ENCODE results near the gene INPP5D.
A peak's percentile ranks its signal among the peaks of the same experiment; 100 is the strongest.

INPP5D gene

GRCh38 chr2:233209533-233210171 is 149.5 kb downstream of the INPP5D start:
- no peak for DNase-seq (ENCODE audit: low spot score)

DNA sequence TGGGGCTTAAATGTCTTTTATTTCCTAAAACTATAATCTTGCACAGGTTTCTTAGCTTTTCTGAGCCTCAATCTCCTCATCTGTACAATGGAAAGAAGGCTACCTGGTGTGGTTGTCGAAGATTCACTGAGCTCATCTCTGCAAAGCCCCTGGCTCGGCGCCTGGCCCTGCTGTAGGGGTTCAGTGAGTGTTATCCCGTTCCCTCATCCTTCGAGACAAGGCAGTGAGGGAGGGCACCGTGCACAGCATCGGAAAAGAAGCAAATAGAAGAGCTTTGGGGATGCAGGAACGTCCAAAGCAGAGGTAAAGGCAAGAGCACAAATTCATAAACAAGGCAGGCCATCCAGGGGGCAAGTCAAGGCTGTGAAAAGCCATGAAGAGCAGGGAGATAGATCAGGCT is 150.1 kb downstream of the INPP5D start:
- no peak for DNase-seq (ENCODE audit: low spot score)

DNA sequence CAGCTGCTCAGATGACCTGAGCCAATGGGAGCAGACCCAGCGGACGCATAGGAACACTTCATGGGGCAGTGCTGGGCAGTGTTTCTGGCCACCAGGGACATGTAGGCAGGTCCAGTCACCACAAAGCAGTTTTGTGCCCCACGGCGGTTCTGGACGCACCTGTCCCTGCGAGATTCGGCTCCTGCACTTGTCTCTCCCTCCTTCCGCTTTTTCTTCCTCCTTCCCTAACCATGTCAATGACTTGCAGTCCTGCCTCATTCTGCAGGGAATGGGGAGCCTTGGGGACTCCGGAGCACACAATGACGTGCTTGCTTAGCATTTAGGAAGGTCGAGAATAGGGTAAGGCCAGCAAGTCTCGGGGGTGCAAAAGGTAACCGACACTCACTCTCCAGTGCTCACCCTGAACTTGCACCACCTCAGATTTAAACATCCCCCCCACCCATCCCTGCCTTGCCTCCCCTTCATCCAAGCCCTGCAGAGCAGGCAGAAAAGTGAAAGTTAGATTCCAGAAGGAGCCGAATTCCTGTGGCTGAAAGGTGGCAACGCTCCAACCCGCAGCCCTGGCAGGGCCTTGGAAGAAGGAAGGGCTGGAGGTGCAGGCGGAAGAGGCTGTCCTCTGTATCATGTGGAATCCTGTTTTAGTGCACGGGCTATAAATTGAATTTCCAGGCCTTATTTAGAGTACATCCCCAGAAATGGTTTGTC is 150.9 kb downstream of the INPP5D start:
- DNase-seq (ENCODE audit: low spot score) = peak; percentile 91

- no peak for DNase-seq (ENCODE audit: low spot score)
Measured at GRCh38 chr2:233211548-233211895, 151.4 kb downstream of the INPP5D start.

- DNase-seq (ENCODE audit: low spot score) = no peak
Measured at GRCh38 chr2:233213011-233213410, 152.9 kb downstream of the INPP5D start.

- no peak for DNase-seq (ENCODE audit: low spot score)
Measured at GRCh38 chr2:233213975-233214374, 153.8 kb downstream of the INPP5D start.

GRCh38 chr2:233217892-233218377 is 157.8 kb downstream of the INPP5D start:
- DNase-seq (ENCODE audit: low spot score) = no peak

DNA sequence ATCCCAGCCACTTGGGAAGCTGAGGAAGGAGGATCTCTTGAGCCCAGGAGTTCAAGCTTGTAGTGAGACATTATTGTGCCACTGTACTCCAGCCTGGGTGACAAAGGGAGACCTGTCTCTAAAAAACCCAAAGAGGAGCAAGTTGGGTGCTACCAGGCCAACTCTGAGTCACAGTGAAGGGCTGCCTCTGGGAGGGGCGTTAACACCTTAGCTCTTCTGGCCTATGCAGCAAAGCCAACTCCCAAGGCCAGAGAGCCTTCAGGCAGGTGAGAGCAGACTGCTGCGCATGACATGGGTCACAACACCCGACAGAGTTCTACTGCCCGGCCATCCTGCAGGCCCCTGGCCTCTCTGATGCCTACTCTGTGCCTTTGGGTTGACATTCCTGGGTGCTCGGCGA is 158.7 kb downstream of the INPP5D start:
- DNase-seq (ENCODE audit: low spot score) = no peak

GRCh38 chr2:233219848-233220247 is 159.7 kb downstream of the INPP5D start:
- no peak for DNase-seq (ENCODE audit: low spot score)

- no peak for DNase-seq (ENCODE audit: low spot score)
Measured at GRCh38 chr2:233221378-233222063, 161.4 kb downstream of the INPP5D start.

DNA sequence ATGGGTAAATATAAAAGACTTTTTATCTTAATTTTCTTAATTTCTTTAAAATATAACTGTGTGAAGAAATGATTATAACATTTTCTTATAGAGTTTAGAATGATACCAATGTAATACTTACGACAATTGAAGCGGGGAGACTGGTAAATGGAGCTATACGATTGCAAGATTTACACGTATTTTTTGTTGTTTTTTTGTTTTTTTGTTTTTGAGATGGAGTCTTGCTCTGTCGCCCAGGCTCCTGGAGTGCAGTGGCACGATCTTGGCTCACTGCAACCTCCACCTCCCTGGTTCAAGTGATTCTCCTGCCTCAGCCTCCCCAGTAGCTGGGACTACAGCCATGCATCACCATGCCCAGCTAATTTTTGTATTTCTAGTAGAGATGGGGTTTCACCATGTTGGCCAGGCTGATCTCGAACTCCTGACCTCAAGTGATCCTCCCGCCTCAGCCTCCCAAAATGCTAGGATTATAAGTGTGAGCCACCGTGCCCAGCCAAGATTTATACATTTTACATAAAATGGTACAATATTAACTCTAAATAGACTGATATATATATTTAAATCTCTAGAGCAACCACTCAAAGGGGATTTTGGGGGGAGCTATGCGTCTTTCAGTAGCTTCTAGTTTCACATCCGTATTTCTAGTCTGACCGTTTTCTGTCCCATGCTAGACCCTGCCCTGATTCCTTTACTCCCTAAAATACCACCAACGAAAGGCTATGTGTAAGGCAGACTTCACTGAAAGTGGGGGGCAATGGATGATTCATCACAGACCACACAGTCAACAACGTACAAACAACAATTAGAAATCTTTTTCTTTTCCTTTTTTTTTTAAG is 163.1 kb downstream of the INPP5D start:
- no peak for DNase-seq (ENCODE audit: low spot score)

- DNase-seq (ENCODE audit: low spot score) = no peak
Measured at GRCh38 chr2:233225230-233226068, 165.3 kb downstream of the INPP5D start.

DNA sequence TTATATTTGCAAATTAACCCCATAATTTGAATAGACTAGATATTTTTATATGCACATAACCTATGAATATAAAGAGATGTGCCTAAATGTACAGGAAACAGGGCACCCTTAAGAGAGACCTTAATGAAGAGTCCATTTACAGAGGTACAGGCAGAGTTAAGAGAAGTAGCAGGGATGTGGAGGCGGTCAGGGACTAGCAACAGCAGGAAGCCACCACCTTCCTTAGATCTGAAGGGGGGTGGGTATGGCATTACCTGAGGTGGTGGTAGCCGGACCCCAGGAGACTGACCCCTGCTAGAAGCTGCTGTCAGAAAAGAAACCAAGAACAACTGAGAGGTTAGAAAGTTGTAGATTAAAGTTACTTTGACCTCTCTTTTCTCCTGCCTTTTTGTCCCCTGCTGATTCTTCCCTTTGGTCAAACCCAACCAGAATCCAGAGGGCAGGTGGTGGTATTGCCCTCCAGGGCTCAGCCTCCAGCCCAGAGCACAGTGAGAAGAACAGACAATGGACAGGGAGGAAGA is 166.4 kb downstream of the INPP5D start:
- no peak for DNase-seq (ENCODE audit: low spot score)

DNA sequence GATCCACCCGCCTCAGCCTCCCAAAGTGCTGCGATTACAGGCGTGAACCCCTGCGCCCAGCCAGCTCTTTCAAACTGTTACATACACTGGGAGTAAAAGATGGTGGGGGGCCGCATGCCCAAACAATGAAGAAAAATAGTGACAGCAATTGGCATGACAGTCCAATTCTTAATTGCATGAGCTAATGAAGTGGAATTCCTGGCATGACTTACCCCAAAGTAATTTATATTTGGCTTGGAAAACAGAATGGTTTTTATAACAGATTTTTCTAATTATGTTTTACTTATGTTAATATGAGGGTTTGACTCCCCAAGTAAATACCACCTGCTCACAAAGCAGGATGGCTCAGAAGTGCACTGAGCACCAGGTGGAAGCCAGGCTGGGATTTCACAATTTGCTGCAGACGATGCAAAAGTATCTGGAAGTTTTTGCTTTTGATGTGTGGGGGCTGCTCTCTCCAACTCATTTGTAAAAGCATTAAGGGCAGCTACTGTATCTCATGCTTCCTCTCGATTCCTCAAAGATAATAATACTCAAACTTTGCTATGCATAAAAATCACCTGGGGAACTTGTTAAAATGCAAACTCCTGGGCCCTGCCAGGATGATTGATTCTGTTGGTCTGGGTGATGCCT is 167.3 kb downstream of the INPP5D start:
- no peak for DNase-seq (ENCODE audit: low spot score)

GRCh38 chr2:233228376-233228775 is 168.2 kb downstream of the INPP5D start:
- no peak for DNase-seq (ENCODE audit: low spot score)

DNA sequence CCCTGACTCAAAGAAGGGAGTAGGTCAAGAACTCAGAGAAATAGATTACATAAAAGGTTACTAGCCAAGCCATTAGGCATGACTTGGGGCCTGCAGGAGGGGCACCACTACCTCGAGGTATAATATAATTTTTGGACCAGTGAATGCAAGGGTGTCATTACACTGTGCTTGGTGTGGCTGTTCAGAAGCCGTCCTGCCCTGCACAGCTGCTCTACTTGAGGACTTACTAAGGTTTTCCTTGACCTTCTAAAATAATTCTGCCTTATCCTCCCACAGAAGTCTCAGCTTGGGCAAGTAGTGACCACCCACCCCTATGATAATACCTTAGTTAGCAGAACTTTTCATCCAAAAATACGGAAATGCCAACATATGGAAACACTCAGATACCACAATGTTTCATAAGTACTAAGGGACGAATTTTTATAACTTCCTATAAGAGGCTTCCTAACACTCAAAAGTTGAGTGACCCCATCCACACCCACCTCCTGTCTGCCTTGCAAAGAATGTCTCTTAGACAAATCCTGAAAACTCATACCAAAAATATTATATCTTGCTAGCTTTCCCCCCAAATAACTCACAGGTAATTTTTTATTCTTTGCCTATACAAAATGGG is 173.6 kb downstream of the INPP5D start:
- no peak for DNase-seq (ENCODE audit: low spot score)

- no peak for DNase-seq (ENCODE audit: low spot score)
Measured at GRCh38 chr2:233234264-233234663, 174.1 kb downstream of the INPP5D start.

DNA sequence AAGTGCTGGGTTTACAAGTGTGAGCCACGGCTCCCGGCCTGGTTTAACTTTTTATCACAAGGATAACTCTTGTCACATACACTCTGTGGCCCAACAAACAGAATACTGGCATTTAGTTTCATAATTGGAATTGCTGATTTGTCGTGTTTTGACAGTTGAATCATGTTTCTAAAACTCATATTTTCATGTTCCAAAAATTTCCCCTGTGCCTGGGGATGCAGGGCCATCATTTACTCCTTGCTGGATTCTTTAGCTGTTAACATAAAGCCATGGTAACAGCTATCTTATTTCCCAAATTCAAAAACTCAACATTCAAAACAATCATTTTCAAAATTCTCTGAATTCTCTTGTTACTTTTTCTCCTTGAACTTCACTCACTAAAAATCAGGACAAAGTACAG is 174.9 kb downstream of the INPP5D start:
- DNase-seq (ENCODE audit: low spot score) = no peak

GRCh38 chr2:233235977-233236376 is 175.8 kb downstream of the INPP5D start:
- DNase-seq (ENCODE audit: low spot score) = no peak

Measured in AG08395 (cell line).